Measurements from ENCODE around the gene HAUS3.

- no peak for TF ChIP-seq CTCF (IDR thresholded peaks at IDR 0.05)
- TF ChIP-seq POLR2AphosphoS5 (IDR thresholded peaks at IDR 0.05): no peak
- no peak for TF ChIP-seq POLR2A (IDR thresholded peaks at IDR 0.05; ENCODE audit: low read depth)
Observed at GRCh38 chr4:2219233-2219760, 22.6 kb downstream of the HAUS3 start.
